Activated CD4-positive, alpha-beta memory T cell treated with anti-CD3 and anti-CD28 coated beads for 36 hours (primary cell): Measurements from ENCODE around the gene CFAP73. TPM values are rescaled to one million over a fixed set of nuclear protein-coding genes. Genes with fewer than 3 reads are reported as not detected.
"Not testable (repeated sequence)": the region's sequence is repeated elsewhere in the genome, so short reads cannot be mapped to it uniquely, and the experiment has no call there.

Experiments
- CTCF ChIA-PET: fragments of 350-600 bp; sonication (Branson Sonifier 250); formaldehyde crosslinking; loops from one replicate; lab custom pipeline; 2021; ENCODE audit warnings: antibody characterized with exemption, inconsistent platforms; lab: Charles Lee
- POLR2A ChIA-PET: fragments of 350-600 bp; sonication (Branson Sonifier 250); formaldehyde crosslinking; loops from one replicate; lab custom pipeline; 2021; ENCODE audit warnings: antibody characterized with exemption; lab: Charles Lee
- DNase-seq: peaks from one replicate; pipeline ENCODE4 v3.0.0-alpha.2; 2020
- H3K27ac Mint-ChIP-seq: one replicate; pipeline ENCODE4 v1.8.0; 2021; ENCODE audit warnings: mixed read lengths
- H3K27me3 Mint-ChIP-seq: one replicate; pipeline ENCODE4 v1.8.0; 2021; ENCODE audit warnings: mixed read lengths
- H3K36me3 Mint-ChIP-seq: one replicate; pipeline ENCODE4 v1.8.0; 2021; ENCODE audit warnings: mixed read lengths
- H3K4me1 Mint-ChIP-seq: one replicate; pipeline ENCODE4 v1.8.0; 2021; ENCODE audit warnings: low read depth, mixed read lengths
- H3K4me3 Mint-ChIP-seq: one replicate; pipeline ENCODE4 v1.8.0; 2021; ENCODE audit warnings: mild to moderate bottlenecking, mixed read lengths
- H3K9me3 Mint-ChIP-seq: one replicate; pipeline ENCODE4 v1.8.0; 2021; ENCODE audit warnings: mixed read lengths
- intact Hi-C: fragments of 100-400 bp; cut with micrococcal nuclease; formaldehyde crosslinking; loops from one replicate; pipeline ENCODE4 v1.15.1; 2023
- total RNA-seq, 2 experiments: library from RNA; stranded (reverse); gene quantifications; one replicate each; pipeline ENCODE4 v1.2.3, GENCODE V29; 2021

The CFAP73 gene
- total RNA-seq, 2 experiments from 2014 or later: 0.90 to 0.94 TPM

DNA sequence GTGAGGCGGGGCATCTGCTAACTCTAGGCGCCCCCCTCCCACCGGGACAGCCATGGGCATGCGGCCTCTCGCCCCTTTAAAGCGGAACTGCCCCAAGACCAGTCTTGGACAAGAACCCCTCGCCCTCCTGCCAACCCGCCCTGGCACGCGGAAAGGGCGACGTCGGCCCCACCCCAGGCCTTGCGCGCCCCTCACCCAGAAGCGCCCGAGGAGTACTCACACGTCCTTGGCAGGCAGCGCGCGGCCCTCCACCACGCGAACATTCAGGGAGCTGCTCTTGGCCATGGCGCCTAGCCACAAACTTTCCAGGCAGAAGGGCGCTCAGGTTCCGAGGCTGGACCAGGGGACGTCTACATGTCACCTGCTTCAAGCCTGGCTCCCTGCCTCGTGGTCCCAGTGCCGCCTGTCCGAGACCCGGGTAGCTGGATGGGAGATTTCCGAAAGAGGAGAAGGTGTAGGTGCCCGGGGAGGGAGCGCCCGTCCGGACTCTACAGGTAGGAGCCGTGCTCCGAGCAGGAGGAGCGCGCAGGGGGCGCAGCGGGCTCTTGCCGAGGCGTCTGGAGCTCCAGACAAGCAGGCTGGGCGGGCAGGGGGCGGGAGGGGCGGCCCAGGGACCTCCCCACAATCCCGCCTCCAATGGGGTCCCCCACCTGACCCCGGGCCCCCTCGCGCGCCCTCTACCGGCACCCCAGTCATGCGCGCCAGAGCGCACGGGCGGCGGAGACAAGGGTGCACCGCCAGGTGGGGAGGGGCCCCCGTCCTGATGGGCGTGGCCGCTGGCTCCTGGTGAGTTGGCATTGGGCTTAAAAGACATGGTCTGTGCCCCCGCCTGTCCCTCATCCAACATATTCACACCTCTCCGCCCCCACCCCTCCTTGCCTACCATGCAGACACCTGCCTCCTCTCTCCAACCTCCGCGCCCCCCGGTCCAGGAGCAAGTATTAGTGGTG, 14.1 kb upstream of the CFAP73 start, which contains the start of gene RASAL1:
Gene RASAL1, minus strand, starts transcription at position 584 of the 950 bp plus-strand sequence. Its CDS starts 299 bp downstream, at position 285.
- peaks cover 5% of the 10 kb centered on the region for H3K27me3 Mint-ChIP-seq
- H3K27ac Mint-ChIP-seq: peak within 1 kb of the TSS; percentile 91
- peak; percentile 91 for DNase-seq
- peaks cover 17% of the 10 kb centered on the region for H3K4me1 Mint-ChIP-seq
- no peaks in the 10 kb centered on the region for H3K9me3 Mint-ChIP-seq
- no peaks in the 10 kb centered on the region for H3K36me3 Mint-ChIP-seq
- intact Hi-C loops: loop anchor here (1.0 to 2.0 kb wide), 2 partner anchors 18 to 33 kb away; no protein-coding TSS in a partner anchor
- H3K4me3 Mint-ChIP-seq: peak within 1 kb of the TSS; percentile 78
- CTCF ChIA-PET: interaction anchor here (0.5 to 3.3 kb wide), 9 partner anchors 8 to 142 kb away, joined by 3 to 19 read pairs (median 3); partner anchors contain the start of gene CFAP73
- POLR2A ChIA-PET: interaction anchor here (3.3 kb wide), 1 partner anchor 17 kb away, joined by 10 read pairs; no protein-coding TSS in a partner anchor

- peaks cover 17% of the 10 kb centered on the region for H3K4me1 Mint-ChIP-seq
- peak overlapping the region; percentile 91 for H3K27ac Mint-ChIP-seq
- peak overlapping the region; percentile 78 for H3K4me3 Mint-ChIP-seq
- POLR2A ChIA-PET: interaction anchor here (3.3 kb wide), 1 partner anchor 17 kb away, joined by 10 read pairs; no protein-coding TSS in a partner anchor
- DNase-seq: peak; percentile 88
- no peaks in the 10 kb centered on the region for H3K36me3 Mint-ChIP-seq
- CTCF ChIA-PET: interaction anchor here (0.6 to 3.3 kb wide), 5 partner anchors 9 to 143 kb away, joined by 3 to 19 read pairs (median 3); no protein-coding TSS in a partner anchor
- intact Hi-C loops: loop anchor here (1.0 kb wide), 1 partner anchor 17 kb away; no protein-coding TSS in a partner anchor
- H3K9me3 Mint-ChIP-seq: no peaks in the 10 kb centered on the region
- H3K27me3 Mint-ChIP-seq: peaks cover 5% of the 10 kb centered on the region
Observed at GRCh38 chr12:113136128-113136989, 13.2 kb upstream of the CFAP73 start.

- CTCF ChIA-PET: interaction anchor here (0.8 to 1.2 kb wide), 2 partner anchors 16 to 144 kb away, joined by 3 to 4 read pairs; no protein-coding TSS in a partner anchor
- H3K36me3 Mint-ChIP-seq: no peaks in the 10 kb centered on the region
- POLR2A ChIA-PET: interaction anchor here (3.3 kb wide), 1 partner anchor 16 kb away, joined by 10 read pairs; no protein-coding TSS in a partner anchor
- no peak overlapping the region for H3K4me3 Mint-ChIP-seq
- peaks cover 5% of the 10 kb centered on the region for H3K27me3 Mint-ChIP-seq
- no peaks in the 10 kb centered on the region for H3K9me3 Mint-ChIP-seq
- intact Hi-C loops: loop anchor here (1.0 kb wide), 1 partner anchor 16 kb away; no protein-coding TSS in a partner anchor
- no peak for DNase-seq
- H3K27ac Mint-ChIP-seq: peak overlapping the region; percentile 91
- peaks cover 19% of the 10 kb centered on the region for H3K4me1 Mint-ChIP-seq
Observed at GRCh38 chr12:113136990-113137511, 12.5 kb upstream of the CFAP73 start.

DNA sequence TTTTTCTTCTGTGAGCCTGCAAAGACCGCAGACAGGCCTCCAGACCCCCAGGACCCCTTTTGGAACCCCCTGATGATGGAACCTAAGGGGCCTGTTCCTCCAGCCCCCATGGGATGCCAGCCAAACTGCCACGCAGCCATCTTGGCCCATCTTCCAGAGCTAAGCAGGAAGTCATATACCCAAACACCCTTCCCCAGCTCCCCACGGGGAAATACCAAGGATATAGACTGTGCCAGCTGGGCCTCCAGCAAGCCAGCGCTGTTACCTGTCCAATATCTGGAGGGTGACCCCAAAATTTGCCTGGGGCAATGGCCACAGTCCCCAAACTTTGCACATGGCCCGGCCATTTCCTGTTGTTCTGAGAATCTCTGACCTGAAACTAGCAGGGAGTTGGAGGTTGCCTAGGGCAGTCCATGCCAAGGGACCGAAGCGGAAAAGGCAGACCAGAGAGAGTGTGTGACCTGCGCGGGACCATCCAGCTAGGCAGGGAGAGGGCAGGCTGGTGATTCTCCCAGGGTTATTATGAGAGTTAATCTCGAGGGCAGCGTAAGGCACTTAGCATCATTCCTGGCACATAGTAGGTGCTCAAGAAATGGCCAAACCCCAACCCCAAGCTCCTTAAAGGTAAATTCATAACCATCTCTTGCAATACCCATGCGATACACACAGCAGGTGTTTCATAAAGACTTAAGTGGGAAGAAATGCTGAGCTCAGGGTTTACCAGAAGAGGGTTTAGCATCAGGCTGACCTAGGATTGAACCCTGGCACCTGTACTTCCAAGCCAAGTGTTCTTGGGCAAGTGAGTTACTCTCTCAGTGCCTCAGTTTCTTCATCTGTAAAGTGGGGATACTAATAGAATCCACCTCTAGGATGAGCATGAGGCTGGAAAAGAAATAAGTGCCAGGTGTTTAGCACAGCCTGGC, 11.4 kb upstream of the CFAP73 start:
- H3K9me3 Mint-ChIP-seq: no peaks in the 10 kb centered on the region
- CTCF ChIA-PET: interaction anchor here (0.6 to 2.6 kb wide), 4 partner anchors 15 to 145 kb away, joined by 4 to 8 read pairs (median 4); no protein-coding TSS in a partner anchor
- no peak overlapping the region for H3K27ac Mint-ChIP-seq
- H3K27me3 Mint-ChIP-seq: peaks cover 5% of the 10 kb centered on the region
- no peak overlapping the region for H3K4me3 Mint-ChIP-seq
- POLR2A ChIA-PET: no interaction called here
- intact Hi-C loops: no loop called here
- H3K4me1 Mint-ChIP-seq: peaks cover 23% of the 10 kb centered on the region
- DNase-seq: no peak
- H3K36me3 Mint-ChIP-seq: no peaks in the 10 kb centered on the region

- H3K27me3 Mint-ChIP-seq: peaks cover 5% of the 10 kb centered on the region
- no peak overlapping the region for H3K27ac Mint-ChIP-seq
- ChIA-PET POLR2A (no interaction called here), CTCF (interaction anchor here (0.6 to 2.6 kb wide), 4 partner anchors 36 to 146 kb away, joined by 3 to 8 read pairs (median 4); no protein-coding TSS in a partner anchor)
- H3K9me3 Mint-ChIP-seq: no peaks in the 10 kb centered on the region
- no peaks in the 10 kb centered on the region for H3K36me3 Mint-ChIP-seq
- H3K4me3 Mint-ChIP-seq: no peak overlapping the region
- H3K4me1 Mint-ChIP-seq: peaks cover 23% of the 10 kb centered on the region
- DNase-seq: no peak
- intact Hi-C loops: no loop called here
Observed at GRCh38 chr12:113138826-113139225, 10.7 kb upstream of the CFAP73 start.

DNA sequence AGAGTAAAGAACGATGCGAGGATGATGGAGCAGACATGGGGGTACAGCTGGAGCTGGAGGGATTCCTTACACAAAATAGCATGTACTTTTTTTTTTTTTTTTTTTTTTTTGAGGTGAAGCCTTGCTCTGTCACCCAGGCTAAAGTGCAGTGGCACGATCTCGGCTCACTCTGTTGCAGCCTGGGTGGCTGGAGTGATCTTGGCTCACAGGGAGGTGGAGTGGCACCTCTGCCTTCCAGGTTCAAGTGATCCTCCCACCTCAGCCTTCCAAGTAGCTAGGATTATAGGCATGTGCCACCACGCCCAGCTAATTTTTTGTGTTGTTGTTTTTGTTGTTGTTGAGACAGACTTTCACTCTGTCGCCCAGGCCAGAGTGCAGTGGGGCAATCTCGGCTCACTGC, 8.8 kb upstream of the CFAP73 start:
- peaks cover 18% of the 10 kb centered on the region for H3K4me1 Mint-ChIP-seq
- H3K27ac Mint-ChIP-seq: no peak overlapping the region
- H3K27me3 Mint-ChIP-seq: peaks cover 3% of the 10 kb centered on the region
- CTCF ChIA-PET: interaction anchor here (0.9 kb wide), 1 partner anchor 147 kb away, joined by 3 read pairs; no protein-coding TSS in a partner anchor
- H3K9me3 Mint-ChIP-seq: no peaks in the 10 kb centered on the region
- POLR2A ChIA-PET: no interaction called here
- H3K36me3 Mint-ChIP-seq: no peaks in the 10 kb centered on the region
- intact Hi-C loops: no loop called here
- no peak overlapping the region for H3K4me3 Mint-ChIP-seq
- no peak for DNase-seq

DNA sequence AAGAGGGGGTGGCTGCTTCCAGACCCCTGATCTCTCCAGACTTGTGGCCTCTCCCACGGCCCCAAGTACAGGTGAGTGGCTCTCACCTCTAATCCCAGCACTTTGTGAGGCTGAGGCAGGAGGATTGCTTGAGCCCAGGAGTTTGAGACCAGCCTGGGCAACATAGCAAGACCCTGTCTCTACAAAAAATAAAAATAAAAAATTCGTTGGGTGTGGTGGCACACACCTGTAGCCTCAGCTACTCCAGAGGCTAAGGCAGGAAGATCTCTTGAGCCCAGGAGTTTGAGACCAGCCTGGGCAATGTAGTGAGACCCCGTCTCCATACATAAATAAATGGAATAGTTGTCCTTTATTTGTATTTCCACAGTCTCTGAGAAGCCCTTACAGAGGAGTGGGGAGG, 7.8 kb upstream of the CFAP73 start:
- H3K27me3 Mint-ChIP-seq, intact Hi-C loops, H3K36me3 Mint-ChIP-seq, H3K4me3 Mint-ChIP-seq, H3K9me3 Mint-ChIP-seq, POLR2A ChIA-PET, H3K4me1 Mint-ChIP-seq, DNase-seq: not testable (repeated sequence)
- peak overlapping the region; percentile 38 for H3K27ac Mint-ChIP-seq
- CTCF ChIA-PET: interaction anchor here (1.5 kb wide), 1 partner anchor 12 kb away, joined by 7 read pairs; no protein-coding TSS in a partner anchor

- Mint-ChIP-seq H3K27me3 (no peaks in the 10 kb centered on the region), H3K4me3 (no peak overlapping the region), H3K36me3 (no peaks in the 10 kb centered on the region), H3K27ac (peak overlapping the region; percentile 38), H3K4me1 (peaks cover 6% of the 10 kb centered on the region), H3K9me3 (no peaks in the 10 kb centered on the region)
- intact Hi-C loops: no loop called here
- peak; percentile 31 for DNase-seq
- POLR2A ChIA-PET: no interaction called here
- CTCF ChIA-PET: interaction anchor here (1.5 kb wide), 1 partner anchor 11 kb away, joined by 7 read pairs; no protein-coding TSS in a partner anchor
Observed at GRCh38 chr12:113142173-113142885, 7.2 kb upstream of the CFAP73 start.

GRCh38 chr12:113142886-113143332, 6.6 kb upstream of the CFAP73 start:
- CTCF ChIA-PET: interaction anchor here (1.5 kb wide), 1 partner anchor 10 kb away, joined by 7 read pairs; no protein-coding TSS in a partner anchor
- peaks cover 2% of the 10 kb centered on the region for H3K9me3 Mint-ChIP-seq

GRCh38 chr12:113143959-113144358, 5.6 kb upstream of the CFAP73 start:
- POLR2A ChIA-PET: no interaction called here
- Mint-ChIP-seq H3K27me3 (no peaks in the 10 kb centered on the region), H3K9me3 (peaks cover 2% of the 10 kb centered on the region), H3K36me3 (no peaks in the 10 kb centered on the region), H3K4me1 (peaks cover 6% of the 10 kb centered on the region), H3K27ac (no peak overlapping the region), H3K4me3 (no peak overlapping the region)
- intact Hi-C loops: no loop called here
- DNase-seq: no peak
- CTCF ChIA-PET: no interaction called here

More at GRCh38 chr12:113142886-113143332, 6.6 kb upstream of the CFAP73 start:
- no peak for DNase-seq
- H3K4me1 Mint-ChIP-seq: peaks cover 6% of the 10 kb centered on the region
- intact Hi-C loops: no loop called here
- POLR2A ChIA-PET: no interaction called here
- no peak overlapping the region for H3K4me3 Mint-ChIP-seq
- no peaks in the 10 kb centered on the region for H3K36me3 Mint-ChIP-seq
- H3K27me3 Mint-ChIP-seq: no peaks in the 10 kb centered on the region
- H3K27ac Mint-ChIP-seq: no peak overlapping the region
